Tibial nerve (tissue), 3 donors: ENCODE results near the gene COX7A2L.

Experiments used
- EP300 ChIP-seq, 2 donors: sonication (generic); formaldehyde crosslinking; IDR thresholded peaks; one replicate each; pipeline ENCODE4 v1.6.1; 2017; ENCODE audit warnings: antibody characterized with exemption in 2 of 2, mild to moderate bottlenecking in 1 of 2
- POLR2A ChIP-seq, 2 donors: fragments of 450-650 bp; IDR thresholded peaks; one replicate each; pipeline ENCODE4 v1.6.1; 2017; ENCODE audit warnings: antibody characterized with exemption in 2 of 2, mild to moderate bottlenecking in 2 of 2, moderate library complexity in 2 of 2

GRCh38 chr2:42331569-42332284 is 29.3 kb downstream of the COX7A2L start:
- TF ChIP-seq EP300 (IDR thresholded peaks at IDR 0.05) (no peak), POLR2A (IDR thresholded peaks at IDR 0.05) (no peak)
